ENCODE data around the gene TMOD4. TPM values are rescaled to one million over a fixed set of nuclear protein-coding genes. Genes with fewer than 3 reads are reported as not detected.
"Not testable (repeated sequence)": the region's sequence is repeated elsewhere in the genome, so short reads cannot be mapped to it uniquely, and the experiment has no call there.

TMOD4 gene
- not detected in 2 replicates for total RNA-seq

- no peak for DNase-seq (ENCODE audit: extremely low read depth, low read depth, low spot score)
These were observed at the start of gene TMOD4 for GRCh38 chr1:151175863-151176262. TMOD4 (minus strand) TSS chr1:151175981; CDS start chr1:151174875, 1,106 bp downstream.

- DNase-seq (ENCODE audit: extremely low read depth, low read depth, low spot score) = no peak
These were observed 46.3 kb upstream of the TMOD4 start for GRCh38 chr1:151222130-151222529.

- no peak for DNase-seq (ENCODE audit: extremely low read depth, low read depth, low spot score)
These were observed 45.8 kb upstream of the TMOD4 start for GRCh38 chr1:151221616-151222015.

GRCh38 chr1:151213560-151213959, 37.8 kb upstream of the TMOD4 start:
- DNase-seq (ENCODE audit: extremely low read depth, low read depth, low spot score) = no peak

GRCh38 chr1:151211972-151212705, 36.4 kb upstream of the TMOD4 start:
- no peak for DNase-seq (ENCODE audit: extremely low read depth, low read depth, low spot score)

GRCh38 chr1:151210830-151211229, 35.0 kb upstream of the TMOD4 start:
- DNase-seq (ENCODE audit: extremely low read depth, low read depth, low spot score) = no peak

GRCh38 chr1:151205381-151205965, 29.7 kb upstream of the TMOD4 start:
- DNase-seq (ENCODE audit: extremely low read depth, low read depth, low spot score) = not testable (repeated sequence)

- DNase-seq (ENCODE audit: extremely low read depth, low read depth, low spot score) = no peak
These were observed 24.2 kb upstream of the TMOD4 start for GRCh38 chr1:151199873-151200581.

GRCh38 chr1:151198254-151199127, 22.7 kb upstream of the TMOD4 start, which contains the start of gene PIP5K1A:
PIP5K1A (plus strand) TSS chr1:151198552; CDS start chr1:151198997, 445 bp downstream.
- DNase-seq (ENCODE audit: extremely low read depth, low read depth, low spot score) = peak; percentile 91

GRCh38 chr1:151197863-151198253, 22.1 kb upstream of the TMOD4 start:
- DNase-seq (ENCODE audit: extremely low read depth, low read depth, low spot score) = no peak

- peak; percentile 74 for DNase-seq (ENCODE audit: extremely low read depth, low read depth, low spot score)
These were observed 20.6 kb upstream of the TMOD4 start for GRCh38 chr1:151196292-151196800.

- DNase-seq (ENCODE audit: extremely low read depth, low read depth, low spot score) = not testable (repeated sequence)
These were observed 19.3 kb upstream of the TMOD4 start for GRCh38 chr1:151194894-151195594.

GRCh38 chr1:151193856-151194255, 18.1 kb upstream of the TMOD4 start:
- no peak for DNase-seq (ENCODE audit: extremely low read depth, low read depth, low spot score)

- no peak for DNase-seq (ENCODE audit: extremely low read depth, low read depth, low spot score)
These were observed 17.5 kb upstream of the TMOD4 start for GRCh38 chr1:151193304-151193703.

- no peak for DNase-seq (ENCODE audit: extremely low read depth, low read depth, low spot score)
These were observed 16.3 kb upstream of the TMOD4 start for GRCh38 chr1:151192047-151192446.

GRCh38 chr1:151189637-151190445, 14.1 kb upstream of the TMOD4 start, which contains the start of gene VPS72:
VPS72 (minus strand) TSS chr1:151190197; CDS start chr1:151190121, 76 bp downstream.
- DNase-seq (ENCODE audit: extremely low read depth, low read depth, low spot score) = no peak

- not testable (repeated sequence) for DNase-seq (ENCODE audit: extremely low read depth, low read depth, low spot score)
These were observed 12.9 kb upstream of the TMOD4 start for GRCh38 chr1:151188667-151189066.

- no peak for DNase-seq (ENCODE audit: extremely low read depth, low read depth, low spot score)
These were observed 11.4 kb upstream of the TMOD4 start for GRCh38 chr1:151187205-151187604.

- DNase-seq (ENCODE audit: extremely low read depth, low read depth, low spot score) = no peak
These were observed 8.4 kb upstream of the TMOD4 start for GRCh38 chr1:151184211-151184610.

Measured in glomerular endothelial cell (primary cell).